Activated naive CD8-positive, alpha-beta T cell treated with anti-CD3 and anti-CD28 coated beads for 36 hours (primary cell): ENCODE data around the gene CYB561D2. TPM values are rescaled to one million over a fixed set of nuclear protein-coding genes. Genes with fewer than 3 reads are reported as not detected.
A peak's percentile ranks its signal among the peaks of the same experiment; 100 is the strongest.

Source experiments
- DNase-seq: peaks from one replicate; pipeline ENCODE4 v3.0.0; 2021
- H3K27ac Mint-ChIP-seq: one replicate; pipeline ENCODE4 v1.8.0; 2022; ENCODE audit warnings: mild to moderate bottlenecking, moderate library complexity, mixed read lengths
- H3K27me3 Mint-ChIP-seq: one replicate; pipeline ENCODE4 v1.8.0; 2022; ENCODE audit warnings: mild to moderate bottlenecking, mixed read lengths
- H3K36me3 Mint-ChIP-seq: one replicate; pipeline ENCODE4 v1.8.0; 2021; ENCODE audit warnings: mild to moderate bottlenecking, mixed read lengths
- H3K4me1 Mint-ChIP-seq: one replicate; pipeline ENCODE4 v1.8.0; 2021; ENCODE audit warnings: mixed read lengths
- H3K4me3 Mint-ChIP-seq: one replicate; pipeline ENCODE4 v1.8.0; 2022; ENCODE audit warnings: mild to moderate bottlenecking, moderate library complexity, mixed read lengths
- H3K9me3 Mint-ChIP-seq: one replicate; pipeline ENCODE4 v1.8.0; 2022; ENCODE audit warnings: mixed read lengths
- total RNA-seq, 2 experiments: library from RNA; stranded (reverse); gene quantifications; one replicate each; pipeline ENCODE4 v1.2.3, GENCODE V29; 2021

CYB561D2 gene
- total RNA-seq, 2 experiments from 2014 or later: 19.4 to 19.5 TPM

GRCh38 chr3:50345008-50345407 is 5.7 kb upstream of the CYB561D2 start:
- no peak for DNase-seq
- Mint-ChIP-seq H3K36me3 (peaks cover 11% of the 10 kb centered on the region), H3K27ac (no peak overlapping the region), H3K27me3 (no peaks in the 10 kb centered on the region), H3K4me3 (peak overlapping the region; percentile 25), H3K9me3 (no peaks in the 10 kb centered on the region), H3K4me1 (peaks cover 36% of the 10 kb centered on the region)

DNA sequence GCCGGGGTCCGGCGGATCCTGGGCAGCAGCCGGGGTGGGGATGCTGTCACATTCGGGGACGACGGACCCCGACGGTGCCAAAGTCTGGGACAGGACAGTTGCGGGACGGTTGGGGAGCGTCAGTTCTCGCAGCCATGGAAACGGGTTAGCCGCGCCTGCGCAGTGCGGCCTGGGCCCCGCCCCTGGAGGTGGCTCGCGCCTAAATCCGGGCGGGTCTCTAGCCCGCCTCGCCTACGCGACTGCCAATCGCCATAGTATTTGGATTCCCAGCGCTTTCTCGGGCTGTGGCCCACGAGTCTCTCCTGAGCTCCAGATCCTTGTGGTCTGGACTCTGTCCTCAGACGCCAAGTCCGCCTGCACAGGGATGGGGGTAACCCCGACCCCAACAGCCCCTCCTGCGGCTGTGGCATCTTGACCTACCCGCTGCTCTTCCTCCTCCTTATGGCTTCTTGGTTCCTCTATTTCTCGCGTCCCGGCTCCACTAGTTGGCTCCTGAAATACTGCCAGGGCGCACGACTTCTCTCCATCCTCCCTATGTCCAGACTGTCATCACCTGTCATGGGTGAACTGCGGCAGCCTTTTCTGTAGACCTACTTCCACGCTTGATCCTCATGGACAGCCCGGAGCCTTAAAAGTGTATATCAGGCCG is 5.0 kb upstream of the CYB561D2 start, which contains the start of gene ZMYND10:
TSS of gene ZMYND10 (minus strand) at position 147 of the 649 bp plus-strand sequence. CDS start 153 bp downstream, outside the sequence.
- Mint-ChIP-seq H3K27me3 (no peaks in the 10 kb centered on the region), H3K9me3 (no peaks in the 10 kb centered on the region), H3K27ac (no peak within 1 kb of the TSS), H3K4me1 (peaks cover 41% of the 10 kb centered on the region), H3K4me3 (peak within 1 kb of the TSS; percentile 66), H3K36me3 (peaks cover 9% of the 10 kb centered on the region)
- peak; percentile 83 for DNase-seq

GRCh38 chr3:50347187-50347813 is 3.4 kb upstream of the CYB561D2 start:
- peaks cover 43% of the 10 kb centered on the region for H3K4me1 Mint-ChIP-seq
- peaks cover 9% of the 10 kb centered on the region for H3K36me3 Mint-ChIP-seq
- H3K4me3 Mint-ChIP-seq: no peak overlapping the region
- H3K27me3 Mint-ChIP-seq: no peaks in the 10 kb centered on the region
- H3K9me3 Mint-ChIP-seq: no peaks in the 10 kb centered on the region
- peak; percentile 77 for DNase-seq
- no peak overlapping the region for H3K27ac Mint-ChIP-seq

DNA sequence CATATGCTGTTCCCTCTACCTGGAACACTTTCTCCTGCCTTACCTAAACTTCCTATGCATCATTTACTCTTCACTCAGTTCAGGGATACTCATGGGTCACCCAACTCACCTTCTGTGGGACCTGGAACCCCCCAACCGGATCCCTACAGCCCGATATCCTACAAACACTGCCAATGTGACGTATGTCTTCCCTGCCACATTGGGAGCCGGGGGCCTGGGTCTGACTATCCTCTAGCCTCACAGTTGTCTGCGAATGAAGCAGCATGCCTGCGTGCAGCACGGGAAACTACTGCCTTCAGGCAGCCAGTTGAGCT is 492 bp upstream of the CYB561D2 start:
- no peaks in the 10 kb centered on the region for H3K9me3 Mint-ChIP-seq

GRCh38 chr3:50351323-50351697 is 648 bp downstream of the CYB561D2 start:
- H3K27me3 Mint-ChIP-seq: no peaks in the 10 kb centered on the region

More for the DNA sequence above, 492 bp upstream of the CYB561D2 start:
- peaks cover 7% of the 10 kb centered on the region for H3K36me3 Mint-ChIP-seq
- peak overlapping the region; percentile 88 for H3K4me3 Mint-ChIP-seq
- peaks cover 52% of the 10 kb centered on the region for H3K4me1 Mint-ChIP-seq
- no peaks in the 10 kb centered on the region for H3K27me3 Mint-ChIP-seq
- peak overlapping the region; percentile 97 for H3K27ac Mint-ChIP-seq
- DNase-seq: no peak

GRCh38 chr3:50352781-50353180 is 2.1 kb downstream of the CYB561D2 start:
- Mint-ChIP-seq H3K27ac (peak overlapping the region; percentile 42), H3K4me3 (no peak overlapping the region), H3K36me3 (peaks cover 15% of the 10 kb centered on the region), H3K27me3 (no peaks in the 10 kb centered on the region), H3K9me3 (no peaks in the 10 kb centered on the region), H3K4me1 (peaks cover 59% of the 10 kb centered on the region)
- no peak for DNase-seq

More at GRCh38 chr3:50351323-50351697, 648 bp downstream of the CYB561D2 start:
- Mint-ChIP-seq H3K9me3 (no peaks in the 10 kb centered on the region), H3K36me3 (peaks cover 7% of the 10 kb centered on the region), H3K4me3 (peak overlapping the region; percentile 88), H3K27ac (peak overlapping the region; percentile 97), H3K4me1 (peaks cover 52% of the 10 kb centered on the region)
- no peak for DNase-seq

DNA sequence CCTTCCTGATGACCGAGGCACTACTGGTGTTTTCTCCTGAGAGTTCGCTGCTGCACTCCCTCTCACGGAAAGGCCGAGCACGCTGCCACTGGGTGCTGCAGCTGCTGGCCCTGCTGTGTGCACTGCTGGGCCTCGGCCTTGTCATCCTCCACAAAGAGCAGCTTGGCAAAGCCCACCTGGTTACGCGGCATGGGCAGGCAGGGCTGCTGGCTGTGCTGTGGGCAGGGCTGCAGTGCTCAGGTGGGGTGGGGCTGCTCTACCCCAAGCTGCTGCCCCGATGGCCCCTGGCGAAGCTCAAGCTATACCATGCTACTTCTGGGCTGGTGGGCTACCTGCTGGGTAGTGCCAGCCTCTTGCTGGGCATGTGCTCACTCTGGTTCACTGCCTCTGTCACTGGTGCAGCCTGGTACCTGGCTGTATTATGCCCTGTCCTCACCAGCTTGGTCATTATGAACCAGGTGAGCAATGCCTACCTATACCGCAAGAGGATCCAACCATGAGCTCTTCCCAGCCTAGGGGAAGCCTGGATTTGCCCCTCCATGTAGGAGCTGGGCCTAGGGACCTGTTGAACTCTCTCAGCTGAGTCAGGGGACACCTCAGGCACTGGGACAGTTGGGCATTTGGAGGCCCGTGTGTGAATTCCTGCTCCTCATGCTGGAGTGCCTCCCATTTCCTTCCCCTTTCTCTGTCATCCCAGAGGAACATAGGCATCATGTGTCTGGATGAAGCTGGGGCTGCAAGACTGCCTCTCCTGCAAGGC is 2.8 kb downstream of the CYB561D2 start:
- H3K27ac Mint-ChIP-seq: peak overlapping the region; percentile 42
- H3K9me3 Mint-ChIP-seq: no peaks in the 10 kb centered on the region
- peaks cover 17% of the 10 kb centered on the region for H3K36me3 Mint-ChIP-seq
- H3K4me1 Mint-ChIP-seq: peaks cover 60% of the 10 kb centered on the region
- no peak overlapping the region for H3K4me3 Mint-ChIP-seq
- no peaks in the 10 kb centered on the region for H3K27me3 Mint-ChIP-seq
- no peak for DNase-seq

GRCh38 chr3:50354186-50354764 is 3.6 kb downstream of the CYB561D2 start:
- Mint-ChIP-seq H3K27ac (peak overlapping the region; percentile 64), H3K4me1 (peaks cover 58% of the 10 kb centered on the region), H3K9me3 (no peaks in the 10 kb centered on the region), H3K36me3 (peaks cover 19% of the 10 kb centered on the region), H3K4me3 (no peak overlapping the region), H3K27me3 (no peaks in the 10 kb centered on the region)
- no peak for DNase-seq

DNA sequence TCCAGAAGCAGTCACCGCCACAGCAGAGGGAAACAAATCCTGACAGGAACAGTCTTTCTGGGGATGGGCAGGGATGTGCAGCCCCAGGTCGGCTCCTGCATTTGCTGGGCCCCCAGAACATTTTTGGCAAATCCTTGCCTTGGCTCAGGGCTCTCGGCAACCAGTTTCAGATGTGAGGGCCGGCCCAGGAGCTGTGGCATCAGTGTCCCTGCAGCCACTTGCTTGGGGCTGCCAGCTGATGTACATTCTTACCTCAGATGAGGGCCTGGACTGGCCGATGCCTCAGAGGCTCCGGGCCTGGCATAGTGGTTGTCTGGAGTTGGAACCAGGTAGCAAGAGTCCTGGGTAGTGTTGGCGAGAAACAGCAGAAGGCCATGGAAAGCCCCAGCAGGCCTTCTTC is 4.2 kb downstream of the CYB561D2 start:
- no peak for DNase-seq
- H3K4me3 Mint-ChIP-seq: no peak overlapping the region
- no peaks in the 10 kb centered on the region for H3K27me3 Mint-ChIP-seq
- peak overlapping the region; percentile 54 for H3K27ac Mint-ChIP-seq
- peaks cover 56% of the 10 kb centered on the region for H3K4me1 Mint-ChIP-seq
- H3K9me3 Mint-ChIP-seq: no peaks in the 10 kb centered on the region
- peaks cover 20% of the 10 kb centered on the region for H3K36me3 Mint-ChIP-seq

- DNase-seq: no peak
- peak overlapping the region; percentile 15 for H3K27ac Mint-ChIP-seq
- no peaks in the 10 kb centered on the region for H3K27me3 Mint-ChIP-seq
- peaks cover 52% of the 10 kb centered on the region for H3K4me1 Mint-ChIP-seq
- H3K4me3 Mint-ChIP-seq: peak overlapping the region; percentile 98
- H3K36me3 Mint-ChIP-seq: peaks cover 20% of the 10 kb centered on the region
- no peaks in the 10 kb centered on the region for H3K9me3 Mint-ChIP-seq
Measured at GRCh38 chr3:50355829-50356552, 5.3 kb downstream of the CYB561D2 start.

- DNase-seq: no peak
- peak overlapping the region; percentile 8 for H3K27ac Mint-ChIP-seq
- H3K4me1 Mint-ChIP-seq: peaks cover 48% of the 10 kb centered on the region
- H3K9me3 Mint-ChIP-seq: no peaks in the 10 kb centered on the region
- peak overlapping the region; percentile 98 for H3K4me3 Mint-ChIP-seq
- no peaks in the 10 kb centered on the region for H3K27me3 Mint-ChIP-seq
- H3K36me3 Mint-ChIP-seq: peaks cover 20% of the 10 kb centered on the region
Measured at GRCh38 chr3:50356553-50356952, 5.9 kb downstream of the CYB561D2 start.

- no peak for DNase-seq
- Mint-ChIP-seq H3K9me3 (no peaks in the 10 kb centered on the region), H3K4me1 (peaks cover 44% of the 10 kb centered on the region), H3K27ac (peak overlapping the region; percentile 91), H3K27me3 (no peaks in the 10 kb centered on the region), H3K36me3 (peaks cover 20% of the 10 kb centered on the region), H3K4me3 (peak overlapping the region; percentile 98)
Measured at GRCh38 chr3:50357481-50357880, 6.8 kb downstream of the CYB561D2 start.

- peak overlapping the region; percentile 98 for H3K4me3 Mint-ChIP-seq
- H3K9me3 Mint-ChIP-seq: no peaks in the 10 kb centered on the region
- peaks cover 38% of the 10 kb centered on the region for H3K4me1 Mint-ChIP-seq
- H3K27ac Mint-ChIP-seq: peak overlapping the region; percentile 91
- H3K36me3 Mint-ChIP-seq: peaks cover 20% of the 10 kb centered on the region
- no peak for DNase-seq
- H3K27me3 Mint-ChIP-seq: no peaks in the 10 kb centered on the region
Measured at GRCh38 chr3:50358355-50358910, 7.8 kb downstream of the CYB561D2 start.
